ENCODE measurements around the gene PRCP. TPM values are rescaled to one million over a fixed set of nuclear protein-coding genes. Genes with fewer than 3 reads are reported as not detected.

PRCP gene
- total RNA-seq, 1 experiment from 2014 or later, result 56.7 TPM

DNA sequence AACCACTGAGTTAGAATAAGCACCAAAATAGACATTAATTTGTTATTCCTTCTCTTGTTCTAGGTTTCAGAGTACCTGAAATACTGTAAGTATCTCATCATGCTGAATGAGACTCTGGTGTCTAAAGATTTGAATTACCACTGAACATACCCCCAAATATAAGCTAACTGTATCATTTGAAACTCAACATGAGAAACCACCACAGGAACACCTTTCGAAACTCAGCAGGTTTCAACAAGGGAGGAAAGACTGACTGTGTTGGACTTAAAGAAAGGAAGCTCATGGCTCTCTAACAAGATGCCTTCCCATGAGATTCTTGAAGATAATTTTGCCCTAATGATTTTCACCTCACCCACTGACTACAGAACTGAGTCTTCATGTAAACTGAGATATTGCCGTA, 37.0 kb downstream of the PRCP start:
- no peaks in the 10 kb centered on the region for H3K79me1 ChIP-seq (ENCODE audit: insufficient read depth, low read depth, low read length, poor library complexity, severe bottlenecking)

More for the DNA sequence above, 37.0 kb downstream of the PRCP start:
- H2BK20ac ChIP-seq (ENCODE audit: low read depth, low read length, poor library complexity, severe bottlenecking), result no peak overlapping the region
- Mint-ChIP-seq H3K27me3 (ENCODE audit: low read depth) (no peaks in the 10 kb centered on the region), H3K9me3 (no peaks in the 10 kb centered on the region), H3K36me3 (ENCODE audit: insufficient read depth in 1 of 3, low read depth in 3 of 3) (no peaks in the 10 kb centered on the region), H3K4me3 (no peak overlapping the region), H3K27ac (no peak overlapping the region), H3K4me1 (peaks cover 2 to 13% of the 10 kb centered on the region in 2 experiments; a peak in 2 of 4 replicates)
- H2AFZ ChIP-seq (ENCODE audit: low read length), result no peak overlapping the region
- no peak overlapping the region for H3K14ac ChIP-seq (ENCODE audit: insufficient read depth, low read length)
- H3K18ac ChIP-seq (ENCODE audit: insufficient read length, low read depth, low read length), result no peak overlapping the region
- TF ChIP-seq, protein P1, sequence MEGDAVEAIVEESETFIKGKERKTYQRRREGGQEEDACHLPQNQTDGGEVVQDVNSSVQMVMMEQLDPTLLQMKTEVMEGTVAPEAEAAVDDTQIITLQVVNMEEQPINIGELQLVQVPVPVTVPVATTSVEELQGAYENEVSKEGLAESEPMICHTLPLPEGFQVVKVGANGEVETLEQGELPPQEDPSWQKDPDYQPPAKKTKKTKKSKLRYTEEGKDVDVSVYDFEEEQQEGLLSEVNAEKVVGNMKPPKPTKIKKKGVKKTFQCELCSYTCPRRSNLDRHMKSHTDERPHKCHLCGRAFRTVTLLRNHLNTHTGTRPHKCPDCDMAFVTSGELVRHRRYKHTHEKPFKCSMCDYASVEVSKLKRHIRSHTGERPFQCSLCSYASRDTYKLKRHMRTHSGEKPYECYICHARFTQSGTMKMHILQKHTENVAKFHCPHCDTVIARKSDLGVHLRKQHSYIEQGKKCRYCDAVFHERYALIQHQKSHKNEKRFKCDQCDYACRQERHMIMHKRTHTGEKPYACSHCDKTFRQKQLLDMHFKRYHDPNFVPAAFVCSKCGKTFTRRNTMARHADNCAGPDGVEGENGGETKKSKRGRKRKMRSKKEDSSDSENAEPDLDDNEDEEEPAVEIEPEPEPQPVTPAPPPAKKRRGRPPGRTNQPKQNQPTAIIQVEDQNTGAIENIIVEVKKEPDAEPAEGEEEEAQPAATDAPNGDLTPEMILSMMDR (conservative IDR thresholded peaks at IDR 0.05), result no peak
- H4K8ac ChIP-seq (replicated peaks; ENCODE audit: insufficient read length, low read depth, low read length), result no peak overlapping the region
- no peaks in the 10 kb centered on the region for H3K4me1 ChIP-seq (ENCODE audit: insufficient read depth, low read length)
- no peak overlapping the region for H2BK5ac ChIP-seq (ENCODE audit: insufficient read length, low read length)
- H3K23me2 ChIP-seq (ENCODE audit: insufficient read length, low read depth, low read length, poor library complexity, severe bottlenecking), result no peaks in the 10 kb centered on the region
- no peak overlapping the region for H2AK5ac ChIP-seq (ENCODE audit: insufficient read length, low read length)
- H4K20me1 ChIP-seq (ENCODE audit: control insufficient read depth, insufficient read depth, insufficient read length), result no peaks in the 10 kb centered on the region
- no peak overlapping the region for H3K27ac ChIP-seq (ENCODE audit: insufficient read length, low read depth, low read length)
- no CpG with 5 or more reads among the region's 2 CpGs for WGBS (ENCODE audit: extremely low coverage, insufficient read length, low lambda C conversion rate)
- H3T11ph ChIP-seq (ENCODE audit: low read length), result no peak overlapping the region
- no peak overlapping the region for H2BK15ac ChIP-seq (ENCODE audit: low read depth, low read length)
- H3K9me3 ChIP-seq (ENCODE audit: control insufficient read depth, low read depth, low read length), result no peaks in the 10 kb centered on the region
- no peaks in the 10 kb centered on the region; the same call in 1 of the 2 replicates for H3K79me2 ChIP-seq (ENCODE audit: insufficient read depth, low read length)
- no peak overlapping the region for H3K23ac ChIP-seq (ENCODE audit: insufficient read length, low read depth, low read length)
- no peak overlapping the region for H3K4ac ChIP-seq (ENCODE audit: low read depth, low read length)
- no peak overlapping the region for H4K5ac ChIP-seq (ENCODE audit: insufficient read length, low read depth, low read length)
- DNase-seq, result no peak
- no peaks in the 10 kb centered on the region for H3K27me3 ChIP-seq (ENCODE audit: insufficient read depth, low read length)
- H2BK120ac ChIP-seq (ENCODE audit: low read depth, low read length, poor library complexity, severe bottlenecking), result no peak overlapping the region
- no peak overlapping the region for H2BK12ac ChIP-seq (ENCODE audit: insufficient read length, low read depth, low read length)
- no peak overlapping the region for H3K56ac ChIP-seq (ENCODE audit: insufficient read length, low read depth, low read length)
- H3K4me2 ChIP-seq (ENCODE audit: insufficient read depth, insufficient read length, low read length), result no peak overlapping the region
- H3K9ac ChIP-seq (ENCODE audit: extremely low read depth, insufficient read length, low read length), result no peak overlapping the region
- no peak overlapping the region for H4K91ac ChIP-seq (ENCODE audit: insufficient read length, low read depth, low read length)
